Body of pancreas (tissue), 4 donors: Measurements from ENCODE around the gene MRTFB.

Experiments used
- CTCF ChIP-seq, 7 experiments: fragments of 450-650 bp in 4 of 7; fragments of 200-600 bp in 3 of 7; sonication (generic) in 3 of 7; IDR thresholded peaks; one replicate each; pipeline ENCODE4 v1.5.1; 2016 to 2019; ENCODE audit warnings: antibody characterized with exemption in 7 of 7
- POLR2A ChIP-seq, 3 donors: fragments of 450-650 bp; IDR thresholded peaks; one replicate each; pipeline ENCODE4 v1.6.1; 2016; ENCODE audit warnings: antibody characterized with exemption in 3 of 3, mild to moderate bottlenecking in 2 of 3

- TF ChIP-seq CTCF (IDR thresholded peaks at IDR 0.05) (no peak), POLR2A (IDR thresholded peaks at IDR 0.05) (no peak)
Measured at GRCh38 chr16:14148016-14148415, 76.9 kb downstream of the MRTFB start.
